GM10266 (cell line): ENCODE results near the gene KRT35.

ENCODE experiments used
- DNase-seq: peaks from one replicate; pipeline ENCODE4 v3.0.0; 2012; ENCODE audit errors: extremely low spot score
- CTCF ChIP-seq: IDR thresholded peaks from 2 replicates; pipeline ENCODE4 v1.5.1; 2012; ENCODE audit warnings: mild to moderate bottlenecking, low read depth; ENCODE audit not compliant: control insufficient read depth, insufficient read depth; ENCODE audit errors: missing control alignments

The KRT35 gene

GRCh38 chr17:41505007-41505808, 24.3 kb upstream of the KRT35 start, which contains the start of gene KRT13:
Gene KRT13, minus strand, starts transcription at chr17:41505612. Its CDS starts 62 bp downstream, at chr17:41505550.
- DNase-seq = no peak
- no peak for TF ChIP-seq CTCF

- DNase-seq = no peak
- no peak for TF ChIP-seq CTCF
Measured at GRCh38 chr17:41504246-41504977, 23.5 kb upstream of the KRT35 start.

- TF ChIP-seq CTCF = no peak
Measured at GRCh38 chr17:41503202-41503601, 22.3 kb upstream of the KRT35 start.

GRCh38 chr17:41500131-41500911, 19.4 kb upstream of the KRT35 start:
- no peak for TF ChIP-seq CTCF
- no peak for DNase-seq

More at GRCh38 chr17:41503202-41503601, 22.3 kb upstream of the KRT35 start:
- no peak for DNase-seq

- no peak for TF ChIP-seq CTCF
- no peak for DNase-seq
Measured at GRCh38 chr17:41499714-41500113, 18.8 kb upstream of the KRT35 start.

GRCh38 chr17:41498276-41498675, 17.3 kb upstream of the KRT35 start:
- no peak for DNase-seq
- no peak for TF ChIP-seq CTCF
